ENCODE measurements around the gene OPN1SW.

Gene OPN1SW

DNA sequence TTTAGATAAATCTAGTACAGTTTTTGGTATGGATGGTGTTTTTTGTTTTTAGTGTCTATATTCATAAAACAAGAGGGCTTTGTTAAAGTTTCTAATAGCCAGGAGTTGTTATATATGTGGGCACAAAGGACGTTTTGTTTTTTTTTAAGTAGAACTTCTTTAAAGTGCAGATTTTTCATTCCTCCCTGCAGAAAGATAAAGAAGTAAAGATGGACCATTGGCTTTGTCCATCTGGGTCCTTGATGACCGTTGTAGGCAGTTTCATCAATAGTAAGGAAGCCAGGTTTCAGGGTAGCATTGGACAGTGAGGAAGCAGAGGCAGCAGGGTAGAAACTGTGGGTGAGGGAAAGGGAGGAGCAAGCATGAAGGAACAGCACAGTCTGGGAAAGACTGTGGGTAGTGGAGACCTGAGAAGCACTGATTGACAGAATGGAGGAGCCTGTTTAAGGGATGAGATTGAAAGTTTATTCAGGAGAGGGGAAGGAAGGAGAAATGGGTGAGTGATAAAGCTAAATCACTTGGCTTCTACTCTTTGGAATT lies 31.2 kb downstream of the OPN1SW start:
- no peak for DNase-seq (ENCODE audit: low spot score)
- in situ Hi-C loops (cut with MboI; ENCODE audit: low pct_unique_long_range_greater_than_20kb, low sequenced_read_pairs, unreplicated experiment), result no loop called here
- TF ChIP-seq, protein P1, sequence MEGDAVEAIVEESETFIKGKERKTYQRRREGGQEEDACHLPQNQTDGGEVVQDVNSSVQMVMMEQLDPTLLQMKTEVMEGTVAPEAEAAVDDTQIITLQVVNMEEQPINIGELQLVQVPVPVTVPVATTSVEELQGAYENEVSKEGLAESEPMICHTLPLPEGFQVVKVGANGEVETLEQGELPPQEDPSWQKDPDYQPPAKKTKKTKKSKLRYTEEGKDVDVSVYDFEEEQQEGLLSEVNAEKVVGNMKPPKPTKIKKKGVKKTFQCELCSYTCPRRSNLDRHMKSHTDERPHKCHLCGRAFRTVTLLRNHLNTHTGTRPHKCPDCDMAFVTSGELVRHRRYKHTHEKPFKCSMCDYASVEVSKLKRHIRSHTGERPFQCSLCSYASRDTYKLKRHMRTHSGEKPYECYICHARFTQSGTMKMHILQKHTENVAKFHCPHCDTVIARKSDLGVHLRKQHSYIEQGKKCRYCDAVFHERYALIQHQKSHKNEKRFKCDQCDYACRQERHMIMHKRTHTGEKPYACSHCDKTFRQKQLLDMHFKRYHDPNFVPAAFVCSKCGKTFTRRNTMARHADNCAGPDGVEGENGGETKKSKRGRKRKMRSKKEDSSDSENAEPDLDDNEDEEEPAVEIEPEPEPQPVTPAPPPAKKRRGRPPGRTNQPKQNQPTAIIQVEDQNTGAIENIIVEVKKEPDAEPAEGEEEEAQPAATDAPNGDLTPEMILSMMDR (IDR thresholded peaks at IDR 0.05; ENCODE audit: extremely low read depth, insufficient read depth, missing control alignments), result no peak

DNA sequence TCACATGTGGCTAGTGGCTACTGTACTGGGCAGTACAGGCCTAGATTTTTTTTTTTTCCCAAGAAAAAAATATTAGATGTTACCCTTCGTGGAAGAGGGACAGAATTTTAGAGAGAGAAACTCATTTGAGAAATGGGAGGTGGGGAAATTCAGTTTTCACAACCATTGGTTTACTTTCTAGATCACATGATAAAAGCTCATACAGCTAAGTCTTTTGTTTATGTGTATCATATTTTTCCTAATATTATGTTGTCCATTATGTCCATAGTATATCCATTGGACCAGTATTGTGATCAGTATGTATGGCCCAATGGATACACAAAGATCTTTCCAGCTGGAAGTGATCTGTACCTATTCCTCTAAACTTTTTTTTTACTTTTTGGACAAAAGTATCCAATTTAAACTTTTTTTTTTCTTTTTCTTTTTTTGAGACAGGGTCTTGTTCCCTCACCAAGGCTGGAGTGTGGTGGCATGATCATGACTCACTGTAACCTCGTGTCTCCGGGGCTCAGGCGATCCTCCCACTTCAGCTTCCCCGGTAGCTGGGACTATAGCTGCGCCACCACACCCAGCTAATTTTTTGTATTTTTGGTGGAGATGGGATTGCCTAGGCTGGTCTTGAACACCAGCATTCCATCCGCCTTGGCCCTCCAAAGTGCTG lies 32.4 kb downstream of the OPN1SW start:
- DNase-seq (ENCODE audit: low spot score), result no peak
- in situ Hi-C loops (cut with MboI; ENCODE audit: low pct_unique_long_range_greater_than_20kb, low sequenced_read_pairs, unreplicated experiment), result no loop called here
- TF ChIP-seq, protein P1 (IDR thresholded peaks at IDR 0.05; ENCODE audit: extremely low read depth, insufficient read depth, missing control alignments), result no peak

DNA sequence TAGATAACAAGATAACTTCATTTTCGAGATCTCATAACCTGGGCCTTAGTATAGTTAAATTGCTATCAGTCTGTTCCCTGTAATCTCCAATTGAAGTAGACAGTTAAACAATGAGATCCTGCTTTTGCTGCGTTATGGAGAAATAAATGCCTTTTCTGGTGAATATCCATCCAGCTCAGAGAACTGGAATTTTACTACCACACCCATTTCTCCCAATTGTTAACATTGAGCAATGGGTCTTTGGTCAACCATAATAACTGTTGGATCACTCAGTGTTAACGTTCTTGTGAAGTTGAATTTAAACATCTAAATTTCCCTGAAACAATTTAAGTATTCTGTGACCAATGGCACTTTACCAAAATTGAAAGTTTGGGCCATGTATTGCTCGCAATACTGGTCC lies 33.4 kb downstream of the OPN1SW start:
- TF ChIP-seq, protein P1 (IDR thresholded peaks at IDR 0.05; ENCODE audit: extremely low read depth, insufficient read depth, missing control alignments), result no peak

DNA sequence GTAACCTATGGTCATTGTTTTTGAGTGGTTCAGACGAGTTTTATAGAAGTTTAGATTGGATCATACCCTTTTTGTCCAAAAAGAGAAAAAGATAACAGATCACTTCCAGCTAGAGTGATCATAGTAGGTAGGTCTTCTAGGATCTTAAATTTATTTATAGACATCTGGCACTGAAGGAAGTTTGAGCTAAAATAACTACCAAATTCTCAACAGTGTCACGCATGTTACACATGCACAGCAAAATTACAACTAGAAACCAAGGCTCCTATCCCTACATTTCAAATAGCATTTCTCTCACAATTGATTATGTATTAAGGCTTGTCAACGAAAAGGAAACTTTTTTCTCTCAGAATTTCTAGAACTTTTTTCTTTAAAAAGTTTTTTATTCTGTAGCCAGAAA lies 34.1 kb downstream of the OPN1SW start:
- in situ Hi-C loops (cut with MboI; ENCODE audit: low pct_unique_long_range_greater_than_20kb, low sequenced_read_pairs, unreplicated experiment), result no loop called here
- DNase-seq (ENCODE audit: low spot score), result no peak
- TF ChIP-seq, protein P1 (IDR thresholded peaks at IDR 0.05; ENCODE audit: extremely low read depth, insufficient read depth, missing control alignments), result no peak

More for the DNA sequence above, 33.4 kb downstream of the OPN1SW start:
- in situ Hi-C loops (cut with MboI; ENCODE audit: low pct_unique_long_range_greater_than_20kb, low sequenced_read_pairs, unreplicated experiment), result no loop called here
- DNase-seq (ENCODE audit: low spot score), result no peak

GRCh38 chr7:128740996-128741395 lies 34.6 kb downstream of the OPN1SW start:
- TF ChIP-seq, protein P1 (IDR thresholded peaks at IDR 0.05; ENCODE audit: extremely low read depth, insufficient read depth, missing control alignments), result no peak
- in situ Hi-C loops (cut with MboI; ENCODE audit: low pct_unique_long_range_greater_than_20kb, low sequenced_read_pairs, unreplicated experiment), result no loop called here
- no peak for DNase-seq (ENCODE audit: low spot score)

DNA sequence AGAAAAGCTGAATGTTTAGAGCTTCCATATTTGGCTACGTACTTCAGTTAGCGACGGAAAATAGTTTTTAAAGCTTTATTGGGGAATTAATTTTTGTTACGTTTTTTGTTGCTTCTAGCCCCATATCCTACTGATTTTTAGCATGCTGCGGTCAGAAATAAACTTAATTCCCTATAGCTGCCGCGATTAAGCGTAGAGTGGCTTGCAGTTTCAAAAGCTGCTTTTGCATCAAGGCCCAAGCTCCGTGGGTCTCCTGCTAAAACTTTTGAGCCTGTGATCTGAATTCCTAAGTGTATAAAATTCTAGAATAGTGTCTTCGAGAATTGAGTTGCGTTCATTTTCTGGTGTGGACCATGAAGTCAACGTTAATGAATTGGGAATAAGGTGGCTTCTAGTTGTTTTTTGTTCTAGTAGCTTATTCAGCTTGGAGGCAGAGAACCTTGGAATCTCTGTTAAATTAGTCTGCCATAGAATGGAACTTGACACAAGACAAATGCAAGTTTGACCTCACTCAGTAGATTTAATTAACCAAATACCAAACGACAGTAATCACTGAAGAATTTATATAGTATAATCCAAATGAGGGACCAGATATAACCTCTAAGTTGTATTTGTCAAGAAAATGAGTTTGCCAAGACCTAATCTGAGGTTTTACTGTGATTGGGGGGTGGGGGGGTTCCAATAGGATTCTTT lies 35.5 kb downstream of the OPN1SW start:
- no peak for DNase-seq (ENCODE audit: low spot score)
- in situ Hi-C loops (cut with MboI; ENCODE audit: low pct_unique_long_range_greater_than_20kb, low sequenced_read_pairs, unreplicated experiment), result no loop called here
- TF ChIP-seq, protein P1 (IDR thresholded peaks at IDR 0.05; ENCODE audit: extremely low read depth, insufficient read depth, missing control alignments), result no peak

All from GM13977 (cell line).